Measurements from ENCODE around the gene RTN1. TPM values are rescaled to one million over a fixed set of nuclear protein-coding genes. Genes with fewer than 3 reads are reported as not detected.
A peak's percentile ranks its signal among the peaks of the same experiment; 100 is the strongest.

The RTN1 gene, protein sequence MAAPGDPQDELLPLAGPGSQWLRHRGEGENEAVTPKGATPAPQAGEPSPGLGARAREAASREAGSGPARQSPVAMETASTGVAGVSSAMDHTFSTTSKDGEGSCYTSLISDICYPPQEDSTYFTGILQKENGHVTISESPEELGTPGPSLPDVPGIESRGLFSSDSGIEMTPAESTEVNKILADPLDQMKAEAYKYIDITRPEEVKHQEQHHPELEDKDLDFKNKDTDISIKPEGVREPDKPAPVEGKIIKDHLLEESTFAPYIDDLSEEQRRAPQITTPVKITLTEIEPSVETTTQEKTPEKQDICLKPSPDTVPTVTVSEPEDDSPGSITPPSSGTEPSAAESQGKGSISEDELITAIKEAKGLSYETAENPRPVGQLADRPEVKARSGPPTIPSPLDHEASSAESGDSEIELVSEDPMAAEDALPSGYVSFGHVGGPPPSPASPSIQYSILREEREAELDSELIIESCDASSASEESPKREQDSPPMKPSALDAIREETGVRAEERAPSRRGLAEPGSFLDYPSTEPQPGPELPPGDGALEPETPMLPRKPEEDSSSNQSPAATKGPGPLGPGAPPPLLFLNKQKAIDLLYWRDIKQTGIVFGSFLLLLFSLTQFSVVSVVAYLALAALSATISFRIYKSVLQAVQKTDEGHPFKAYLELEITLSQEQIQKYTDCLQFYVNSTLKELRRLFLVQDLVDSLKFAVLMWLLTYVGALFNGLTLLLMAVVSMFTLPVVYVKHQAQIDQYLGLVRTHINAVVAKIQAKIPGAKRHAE
- total RNA-seq: 0.54 TPM

GRCh38 chr14:59870277-59871165 lies at the start of gene RTN1:
RTN1 (minus strand) TSS chr14:59870776; CDS start chr14:59870630, 146 bp downstream.
- peak in 2 of 3 donors; percentile 50 to 54 for DNase-seq (ENCODE audit: low read depth in 2 of 3, low spot score in 2 of 3)

DNA sequence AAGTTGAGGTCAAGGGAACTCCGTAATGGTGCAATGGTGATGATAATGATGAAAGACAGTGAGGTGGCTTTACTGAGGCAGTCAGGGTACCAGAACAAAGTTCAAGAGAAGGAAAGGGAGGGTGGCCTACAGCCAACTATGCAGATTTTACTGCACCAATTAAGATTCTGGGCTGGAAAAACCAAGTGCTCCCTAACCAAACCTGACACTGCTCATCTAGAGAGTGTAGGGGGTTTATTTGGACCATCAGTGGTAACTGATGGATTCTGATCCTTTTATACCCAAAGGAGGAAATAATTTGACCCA lies 49.8 kb upstream of the RTN1 start:
- DNase-seq (ENCODE audit: low read depth in 2 of 3, low spot score in 2 of 3): peak in 1 of 3 donors; percentile 5

- DNase-seq (ENCODE audit: low read depth in 2 of 3, low spot score in 2 of 3): peak in 2 of 3 donors; percentile 54 to 55
Measured at GRCh38 chr14:59919570-59920377, 49.2 kb upstream of the RTN1 start, which contains the start of gene LRRC9. LRRC9 (plus strand) TSS chr14:59920144.

DNA sequence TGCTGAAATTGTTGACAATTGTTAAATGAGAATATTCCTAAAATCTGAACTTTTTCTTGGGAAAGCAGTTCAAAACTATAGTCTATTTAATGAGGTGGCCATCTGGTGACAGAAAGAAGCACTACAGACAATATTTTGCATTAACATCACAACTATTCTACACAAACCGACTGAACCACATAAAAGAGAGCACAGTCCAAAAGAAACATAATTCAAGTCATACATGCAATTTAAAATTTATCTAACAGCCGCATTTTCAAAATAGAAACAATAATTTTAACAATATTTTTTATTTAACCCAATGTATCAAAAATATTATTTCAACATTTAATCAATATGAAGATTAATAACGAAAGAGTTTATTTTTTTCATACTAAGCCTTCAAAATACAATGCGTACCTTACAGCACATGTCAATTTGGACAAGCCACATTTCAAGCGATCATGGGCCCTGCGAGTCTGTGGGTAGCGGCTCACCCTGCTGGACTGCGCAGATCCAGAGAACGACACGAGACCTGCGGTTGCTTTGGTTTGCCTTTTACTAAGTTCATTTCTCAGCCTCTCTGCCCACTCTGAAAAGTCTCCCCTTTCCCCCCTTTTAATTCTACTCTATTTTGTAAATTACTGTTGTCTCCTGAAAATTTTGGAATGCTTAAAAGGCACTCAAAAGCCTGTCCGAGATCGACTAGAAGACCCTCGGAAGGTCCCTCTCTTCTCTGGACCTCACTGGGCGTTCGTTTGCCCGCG lies 48.4 kb upstream of the RTN1 start:
- peak in 2 of 3 donors; percentile 37 to 67 for DNase-seq (ENCODE audit: low read depth in 2 of 3, low spot score in 2 of 3)

DNA sequence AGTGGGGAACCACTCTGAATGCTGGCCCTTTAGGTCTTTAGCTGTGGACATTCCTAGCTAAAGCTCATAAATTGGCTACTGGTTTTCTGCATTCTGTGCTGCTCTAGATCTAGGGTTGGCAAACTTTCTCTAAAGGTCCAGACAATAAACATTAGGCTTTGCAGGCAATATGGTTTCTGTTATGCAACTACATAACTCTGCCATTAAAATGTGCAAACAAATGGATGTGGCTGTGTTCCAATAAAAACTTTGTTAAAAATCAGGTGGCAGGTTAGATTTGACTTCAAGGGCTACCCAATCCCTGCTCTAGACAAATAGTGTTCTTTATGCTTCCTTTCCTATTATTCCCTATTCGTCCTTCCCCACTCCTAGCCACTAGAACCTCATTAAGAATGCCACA lies 42.6 kb upstream of the RTN1 start:
- no peak for DNase-seq (ENCODE audit: low read depth in 2 of 3, low spot score in 2 of 3)

- no peak for DNase-seq (ENCODE audit: low read depth in 2 of 3, low spot score in 2 of 3)
Measured at GRCh38 chr14:59912443-59912842, 41.9 kb upstream of the RTN1 start.

- DNase-seq (ENCODE audit: low read depth in 2 of 3, low spot score in 2 of 3): no peak
Measured at GRCh38 chr14:59905188-59905587, 34.6 kb upstream of the RTN1 start.

DNA sequence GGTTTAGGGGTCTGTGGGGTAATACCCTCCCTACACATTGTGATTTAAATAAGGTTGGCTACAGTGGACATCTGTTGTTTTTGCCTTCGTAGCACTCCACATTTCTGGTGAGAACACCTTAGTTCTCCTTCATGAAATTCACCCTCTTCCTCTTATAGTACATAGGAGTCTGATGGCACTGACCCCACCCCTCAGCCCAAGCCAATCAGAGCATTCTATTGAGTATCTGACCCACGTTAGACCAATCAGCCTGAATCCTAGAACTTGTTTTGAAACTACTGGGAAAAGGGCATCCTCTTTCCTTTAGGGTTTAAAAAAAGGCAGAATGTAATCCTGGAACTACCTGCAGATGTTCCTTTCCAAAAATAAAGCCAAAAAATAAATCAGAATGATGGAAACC lies 33.6 kb upstream of the RTN1 start:
- no peak for DNase-seq (ENCODE audit: low read depth in 2 of 3, low spot score in 2 of 3)

DNA sequence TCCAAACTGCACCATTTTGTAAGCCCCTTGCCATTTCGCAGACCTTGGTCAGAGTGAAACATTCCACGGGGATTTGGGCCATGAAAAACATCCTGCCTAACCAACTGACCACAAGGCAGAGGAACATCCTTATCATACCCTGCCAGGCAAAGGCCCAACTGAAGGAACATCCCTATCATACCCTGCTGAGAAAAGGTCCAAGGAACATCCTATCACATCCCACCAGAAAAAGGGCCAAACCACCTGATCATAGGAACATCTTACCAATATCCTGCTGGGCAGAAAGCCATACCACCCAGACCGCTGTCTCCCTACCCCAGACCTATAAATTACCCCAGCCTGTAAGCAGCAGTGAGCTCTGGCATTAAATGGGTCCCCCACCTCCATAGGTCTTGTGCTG lies 30.0 kb upstream of the RTN1 start:
- DNase-seq (ENCODE audit: low read depth in 2 of 3, low spot score in 2 of 3): no peak

DNA sequence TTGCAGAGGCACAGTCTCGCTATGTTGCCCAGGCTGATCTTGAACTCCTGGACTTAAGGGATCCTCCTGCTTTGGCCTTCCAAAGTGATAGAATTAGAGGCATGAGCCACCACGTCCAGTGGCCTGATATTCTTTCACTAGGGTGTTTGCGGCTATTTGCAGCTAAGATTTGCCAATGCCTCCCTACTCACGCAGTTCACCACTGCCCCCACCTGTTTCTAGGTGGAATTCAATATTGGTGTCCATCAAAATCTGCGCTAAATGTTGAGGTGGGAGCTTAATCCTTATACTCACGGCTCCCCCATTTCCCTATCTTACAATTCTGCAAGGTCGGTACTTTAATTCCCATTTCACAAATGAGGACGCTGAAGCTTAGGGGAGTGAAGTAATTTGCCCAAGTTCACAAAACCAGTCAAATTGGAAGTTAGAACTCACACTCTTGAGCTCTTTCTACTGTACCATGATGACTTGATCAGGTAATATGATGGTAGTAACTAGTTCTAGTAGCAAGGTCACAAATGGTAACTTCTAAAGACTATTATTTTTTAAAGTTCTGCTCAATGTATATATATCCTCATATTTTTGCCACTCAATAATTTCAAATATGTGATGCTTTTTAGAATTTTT lies 27.3 kb upstream of the RTN1 start:
- peak in 2 of 3 donors; percentile 39 to 65 for DNase-seq (ENCODE audit: low read depth in 2 of 3, low spot score in 2 of 3)

DNA sequence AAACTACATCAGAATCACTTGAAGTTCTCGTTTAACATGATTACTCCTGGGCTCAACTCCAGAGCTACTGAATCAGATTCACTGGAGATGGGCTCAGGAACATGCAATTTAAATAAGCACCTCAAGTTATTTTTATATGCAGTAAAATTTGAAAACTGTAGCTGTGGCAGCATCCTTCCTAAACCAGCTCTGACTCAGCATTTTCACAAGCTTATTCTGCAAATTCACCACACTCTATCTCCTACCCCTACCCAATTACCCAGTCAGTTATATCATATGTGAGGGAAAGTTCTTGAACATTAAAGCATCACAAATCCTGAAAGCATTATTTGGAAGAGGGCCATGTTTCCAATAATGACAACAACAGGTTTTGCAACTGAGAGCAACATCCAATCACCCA lies 25.1 kb upstream of the RTN1 start:
- peak in 1 of 3 donors; percentile 43 for DNase-seq (ENCODE audit: low read depth in 2 of 3, low spot score in 2 of 3)

- no peak for DNase-seq (ENCODE audit: low read depth in 2 of 3, low spot score in 2 of 3)
Measured at GRCh38 chr14:59890676-59891075, 20.1 kb upstream of the RTN1 start.

- DNase-seq (ENCODE audit: low read depth in 2 of 3, low spot score in 2 of 3): peak in 1 of 3 donors; percentile 22
Measured at GRCh38 chr14:59882957-59883356, 12.4 kb upstream of the RTN1 start.

- DNase-seq (ENCODE audit: low read depth in 2 of 3, low spot score in 2 of 3): no peak
Measured at GRCh38 chr14:59871166-59871495, 555 bp upstream of the RTN1 start.

GRCh38 chr14:59869381-59870255 lies 958 bp downstream of the RTN1 start:
- peak in 1 of 3 donors; percentile 17 for DNase-seq (ENCODE audit: low read depth in 2 of 3, low spot score in 2 of 3)

DNA sequence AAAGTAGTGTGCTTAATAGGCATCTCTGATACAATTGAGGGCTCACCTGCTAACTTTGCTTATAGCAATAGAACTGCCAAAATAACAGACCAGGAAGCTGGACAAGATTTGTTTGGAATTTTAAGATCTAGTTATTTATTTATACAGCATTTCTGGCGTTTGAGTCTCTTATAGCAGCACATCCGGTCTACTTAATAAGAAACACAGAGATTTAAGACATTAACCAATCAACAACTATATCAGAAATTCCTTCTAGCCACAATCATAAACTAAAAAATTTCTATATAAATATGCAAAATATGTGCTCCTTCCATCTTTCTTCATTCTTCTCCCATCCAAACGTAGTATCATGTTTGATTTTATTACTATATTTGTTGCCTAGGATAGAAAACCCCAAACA lies 2.6 kb downstream of the RTN1 start:
- no peak for DNase-seq (ENCODE audit: low read depth in 2 of 3, low spot score in 2 of 3)

- no peak for DNase-seq (ENCODE audit: low read depth in 2 of 3, low spot score in 2 of 3)
Measured at GRCh38 chr14:59863806-59864525, 6.6 kb downstream of the RTN1 start.

Data from hematopoietic multipotent progenitor cell (in vitro differentiated cells).